Measurements from ENCODE around the gene NR3C2. TPM values are rescaled to one million over a fixed set of nuclear protein-coding genes. Genes with fewer than 3 reads are reported as not detected.

The NR3C2 gene
- polyA plus RNA-seq, 1 donor from 2014 or later = 0.06 TPM

DNA sequence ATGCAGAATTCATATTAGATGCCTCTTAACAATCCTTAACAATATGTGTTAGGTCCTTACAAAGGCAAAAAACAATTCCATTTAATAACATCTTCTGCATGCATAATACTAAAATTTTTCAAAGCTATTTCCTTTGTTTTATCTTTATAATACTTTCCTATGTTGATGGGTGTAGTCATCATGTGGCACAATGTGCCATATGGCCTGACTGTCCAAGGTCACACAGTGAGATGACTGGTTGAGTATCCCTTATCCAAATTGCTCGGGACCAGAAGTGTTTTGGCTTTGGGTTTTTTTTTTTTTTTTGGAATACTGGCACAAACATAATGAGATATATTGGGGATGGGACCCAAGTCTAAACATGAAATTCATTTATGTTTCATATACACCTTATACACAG lies 77.7 kb downstream of the NR3C2 start:
- TF ChIP-seq TAF1 (IDR thresholded peaks at IDR 0.05; ENCODE audit: low read depth) (no peak), MXI1 (conservative IDR thresholded peaks at IDR 0.05; ENCODE audit: poor library complexity, severe bottlenecking) (no peak), POLR2AphosphoS5 (IDR thresholded peaks at IDR 0.05) (no peak), RAD21 (conservative IDR thresholded peaks at IDR 0.05) (no peak), SMC3 (conservative IDR thresholded peaks at IDR 0.05; ENCODE audit: poor library complexity) (no peak), EP300 (conservative IDR thresholded peaks at IDR 0.05; ENCODE audit: poor library complexity, severe bottlenecking) (no peak), EZH2 (IDR thresholded peaks at IDR 0.05; ENCODE audit: borderline replicate concordance, insufficient read depth, low read length, poor library complexity, severe bottlenecking) (no peak)
- TF ChIP-seq, protein P1, sequence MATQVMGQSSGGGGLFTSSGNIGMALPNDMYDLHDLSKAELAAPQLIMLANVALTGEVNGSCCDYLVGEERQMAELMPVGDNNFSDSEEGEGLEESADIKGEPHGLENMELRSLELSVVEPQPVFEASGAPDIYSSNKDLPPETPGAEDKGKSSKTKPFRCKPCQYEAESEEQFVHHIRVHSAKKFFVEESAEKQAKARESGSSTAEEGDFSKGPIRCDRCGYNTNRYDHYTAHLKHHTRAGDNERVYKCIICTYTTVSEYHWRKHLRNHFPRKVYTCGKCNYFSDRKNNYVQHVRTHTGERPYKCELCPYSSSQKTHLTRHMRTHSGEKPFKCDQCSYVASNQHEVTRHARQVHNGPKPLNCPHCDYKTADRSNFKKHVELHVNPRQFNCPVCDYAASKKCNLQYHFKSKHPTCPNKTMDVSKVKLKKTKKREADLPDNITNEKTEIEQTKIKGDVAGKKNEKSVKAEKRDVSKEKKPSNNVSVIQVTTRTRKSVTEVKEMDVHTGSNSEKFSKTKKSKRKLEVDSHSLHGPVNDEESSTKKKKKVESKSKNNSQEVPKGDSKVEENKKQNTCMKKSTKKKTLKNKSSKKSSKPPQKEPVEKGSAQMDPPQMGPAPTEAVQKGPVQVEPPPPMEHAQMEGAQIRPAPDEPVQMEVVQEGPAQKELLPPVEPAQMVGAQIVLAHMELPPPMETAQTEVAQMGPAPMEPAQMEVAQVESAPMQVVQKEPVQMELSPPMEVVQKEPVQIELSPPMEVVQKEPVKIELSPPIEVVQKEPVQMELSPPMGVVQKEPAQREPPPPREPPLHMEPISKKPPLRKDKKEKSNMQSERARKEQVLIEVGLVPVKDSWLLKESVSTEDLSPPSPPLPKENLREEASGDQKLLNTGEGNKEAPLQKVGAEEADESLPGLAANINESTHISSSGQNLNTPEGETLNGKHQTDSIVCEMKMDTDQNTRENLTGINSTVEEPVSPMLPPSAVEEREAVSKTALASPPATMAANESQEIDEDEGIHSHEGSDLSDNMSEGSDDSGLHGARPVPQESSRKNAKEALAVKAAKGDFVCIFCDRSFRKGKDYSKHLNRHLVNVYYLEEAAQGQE (IDR thresholded peaks at IDR 0.05; ENCODE audit: borderline replicate concordance) = no peak
- TF ChIP-seq, protein P2, sequence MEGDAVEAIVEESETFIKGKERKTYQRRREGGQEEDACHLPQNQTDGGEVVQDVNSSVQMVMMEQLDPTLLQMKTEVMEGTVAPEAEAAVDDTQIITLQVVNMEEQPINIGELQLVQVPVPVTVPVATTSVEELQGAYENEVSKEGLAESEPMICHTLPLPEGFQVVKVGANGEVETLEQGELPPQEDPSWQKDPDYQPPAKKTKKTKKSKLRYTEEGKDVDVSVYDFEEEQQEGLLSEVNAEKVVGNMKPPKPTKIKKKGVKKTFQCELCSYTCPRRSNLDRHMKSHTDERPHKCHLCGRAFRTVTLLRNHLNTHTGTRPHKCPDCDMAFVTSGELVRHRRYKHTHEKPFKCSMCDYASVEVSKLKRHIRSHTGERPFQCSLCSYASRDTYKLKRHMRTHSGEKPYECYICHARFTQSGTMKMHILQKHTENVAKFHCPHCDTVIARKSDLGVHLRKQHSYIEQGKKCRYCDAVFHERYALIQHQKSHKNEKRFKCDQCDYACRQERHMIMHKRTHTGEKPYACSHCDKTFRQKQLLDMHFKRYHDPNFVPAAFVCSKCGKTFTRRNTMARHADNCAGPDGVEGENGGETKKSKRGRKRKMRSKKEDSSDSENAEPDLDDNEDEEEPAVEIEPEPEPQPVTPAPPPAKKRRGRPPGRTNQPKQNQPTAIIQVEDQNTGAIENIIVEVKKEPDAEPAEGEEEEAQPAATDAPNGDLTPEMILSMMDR (IDR thresholded peaks at IDR 0.05; ENCODE audit: poor library complexity, severe bottlenecking) = no peak
- Histone ChIP-seq H3K9me3 (ENCODE audit: low read length) (no peaks in the 10 kb centered on the region), H3K27ac (ENCODE audit: low read length) (no peak overlapping the region), H3K36me3 (ENCODE audit: insufficient read depth, low read length) (no peaks in the 10 kb centered on the region), H3K27me3 (ENCODE audit: insufficient read depth, low read depth, low read length) (no peaks in the 10 kb centered on the region), H4K20me1 (ENCODE audit: insufficient read depth) (no peaks in the 10 kb centered on the region), H3K4me2 (ENCODE audit: low read length) (no peak overlapping the region), H3K4me3 (ENCODE audit: low read length) (no peak overlapping the region), H3K9me2 (ENCODE audit: insufficient read depth, low read length) (no peaks in the 10 kb centered on the region), H3K79me2 (replicated peaks; ENCODE audit: insufficient read depth, low read length) (no peaks in the 10 kb centered on the region), H3F3A (ENCODE audit: insufficient read depth, low read length, poor library complexity, severe bottlenecking) (no peaks in the 10 kb centered on the region), H2AFZ (ENCODE audit: low read depth, low read length) (no peak overlapping the region), H3K9ac (ENCODE audit: low read length) (no peak overlapping the region)

DNA sequence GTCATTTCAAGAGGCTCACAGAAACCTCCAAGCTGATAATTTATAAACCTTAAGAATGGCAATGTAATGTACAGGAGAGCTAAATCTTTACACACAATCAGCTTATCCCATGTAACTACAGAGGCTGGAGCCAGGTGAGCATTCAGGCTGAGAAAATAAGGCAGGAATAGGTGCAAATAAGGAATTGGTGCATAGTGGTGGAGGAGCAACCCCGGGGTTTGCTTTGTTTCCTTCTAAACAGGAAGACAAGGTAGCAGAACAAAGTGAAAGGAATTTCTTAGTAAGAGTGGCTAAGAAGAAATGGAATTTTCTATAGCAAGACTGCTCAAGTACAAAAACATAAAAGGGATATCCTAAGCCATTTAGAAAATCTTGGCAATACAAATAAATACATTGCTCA lies 82.4 kb downstream of the NR3C2 start:
- Histone ChIP-seq H3K4me2 (ENCODE audit: low read length) (no peak overlapping the region), H3K4me3 (ENCODE audit: low read length) (no peak overlapping the region), H3F3A (ENCODE audit: insufficient read depth, low read length, poor library complexity, severe bottlenecking) (no peaks in the 10 kb centered on the region), H2AFZ (ENCODE audit: low read depth, low read length) (no peak overlapping the region), H3K79me2 (replicated peaks; ENCODE audit: insufficient read depth, low read length) (no peaks in the 10 kb centered on the region), H3K36me3 (ENCODE audit: insufficient read depth, low read length) (no peaks in the 10 kb centered on the region), H3K27ac (ENCODE audit: low read length) (no peak overlapping the region), H4K20me1 (ENCODE audit: insufficient read depth) (no peaks in the 10 kb centered on the region), H3K27me3 (ENCODE audit: insufficient read depth, low read depth, low read length) (no peaks in the 10 kb centered on the region), H3K9me3 (ENCODE audit: low read length) (no peaks in the 10 kb centered on the region), H3K9ac (ENCODE audit: low read length) (no peak overlapping the region), H3K9me2 (ENCODE audit: insufficient read depth, low read length) (no peaks in the 10 kb centered on the region)
- TF ChIP-seq SMC3 (conservative IDR thresholded peaks at IDR 0.05; ENCODE audit: poor library complexity) (no peak), EZH2 (IDR thresholded peaks at IDR 0.05; ENCODE audit: borderline replicate concordance, insufficient read depth, low read length, poor library complexity, severe bottlenecking) (no peak), MXI1 (conservative IDR thresholded peaks at IDR 0.05; ENCODE audit: poor library complexity, severe bottlenecking) (no peak), RAD21 (conservative IDR thresholded peaks at IDR 0.05) (no peak), POLR2AphosphoS5 (IDR thresholded peaks at IDR 0.05) (no peak), EP300 (conservative IDR thresholded peaks at IDR 0.05; ENCODE audit: poor library complexity, severe bottlenecking) (no peak), TAF1 (IDR thresholded peaks at IDR 0.05; ENCODE audit: low read depth) (no peak)
- TF ChIP-seq, protein P1 (IDR thresholded peaks at IDR 0.05; ENCODE audit: borderline replicate concordance) = no peak
- TF ChIP-seq, protein P2 (IDR thresholded peaks at IDR 0.05; ENCODE audit: poor library complexity, severe bottlenecking) = no peak

All from neural cell (in vitro differentiated cells).